HepG2 (cell line): ENCODE measurements around the gene PVR. TPM values are rescaled to one million over a fixed set of nuclear protein-coding genes. Genes with fewer than 3 reads are reported as not detected.

Experiments
- ATAC-seq: fragments of 200-7000 bp; cut with Tn5 transposase; 3 replicates; pipeline ENCODE4 v1.9.1; 2020; ENCODE audit warnings: mild to moderate bottlenecking, moderate library complexity
- BruUV-seq: library from RNA; stranded (reverse); fragments of 400-500 nt; replicated peaks from 2 replicates; lab custom pipeline; 2021; lab: Mats Ljungman, UMichigan
- CTCF ChIA-PET: fragments of 300-600 bp; formaldehyde crosslinking; extraction: SDS; loops from one replicate; lab custom pipeline; 2021; ENCODE audit warnings: low total read pairs, inconsistent platforms, low intra/inter-chr PET ratio; lab: Yijun Ruan, JAX
- POLR2A ChIA-PET: fragments of 350-600 bp; sonication (Branson Sonifier 250); formaldehyde crosslinking; loops from one replicate; lab custom pipeline; 2020; ENCODE audit warnings: antibody characterized with exemption, inconsistent platforms; lab: Yijun Ruan, JAX
- DNase-seq: peaks from one replicate; pipeline ENCODE4 v3.0.0-alpha.2; 2015; ENCODE audit warnings: low spot score
- FAIRE-seq: peaks from 3 replicates; lab custom pipeline; 2011; peaks lifted over from hg19 to GRCh38; lab: Jason Lieb, UNC
- H2AFZ ChIP-seq: one replicate; pipeline ENCODE4 v1.6.1; 2011; ENCODE audit warnings: low read length, inconsistent platforms
- H3K27ac ChIP-seq: fragments of 300-600 bp; 3 replicates; pipeline ENCODE4 v1.8.0; 2011; ENCODE audit warnings: mixed run types, mild to moderate bottlenecking, mixed read lengths, low read length, inconsistent platforms; ENCODE audit not compliant: insufficient read depth; ENCODE audit errors: extremely low read length
- H3K27me3 ChIP-seq, 2 experiments: fragments of 200-600 bp in 1 of 2; 2 replicates in 1 of 2; 3 replicates in 1 of 2; pipeline versions ENCODE4 v1.6.0 to v1.8.0; 2011; ENCODE audit warnings: low read length in 2 of 2, mild to moderate bottlenecking in 2 of 2, moderate library complexity in 2 of 2, inconsistent platforms in 1 of 2; ENCODE audit not compliant: insufficient read depth in 2 of 2, control insufficient read depth in 1 of 2
- H3K36me3 ChIP-seq, 2 experiments: fragments of 200-600 bp in 1 of 2; replicated peaks in 1 of 2; 2 replicates in 1 of 2; 3 replicates in 1 of 2; pipeline versions ENCODE4 v1.5.1 to v1.8.0; 2011; ENCODE audit warnings: low read length in 2 of 2, inconsistent platforms in 1 of 2; ENCODE audit not compliant: insufficient read depth in 2 of 2, control insufficient read depth in 1 of 2
- H3K4me1 ChIP-seq: 2 replicates; pipeline ENCODE4 v1.5.1; 2012; ENCODE audit warnings: low read length, inconsistent platforms; ENCODE audit not compliant: insufficient read depth
- H3K4me2 ChIP-seq: 2 replicates; pipeline ENCODE4 v1.6.0; 2011; ENCODE audit warnings: low read depth, low read length, inconsistent platforms
- H3K4me3 ChIP-seq, 3 experiments: fragments of 200-600 bp in 1 of 3; sonication (generic), shearing (Covaris generic) in 1 of 3; replicated peaks in 1 of 3; 2 replicates each; pipeline ENCODE4 v1.5.1; 2011 to 2016; ENCODE audit warnings: low read length in 3 of 3, inconsistent platforms in 2 of 3, low read depth in 2 of 3, mild to moderate bottlenecking in 2 of 3, control low read depth in 1 of 3, mixed read lengths in 1 of 3; ENCODE audit not compliant: insufficient read depth in 1 of 3
- H3K79me2 ChIP-seq: one replicate; pipeline ENCODE4 v1.6.1; 2011; ENCODE audit warnings: low read length, inconsistent platforms; ENCODE audit not compliant: insufficient read depth
- H3K9ac ChIP-seq: 2 replicates; pipeline ENCODE4 v1.6.0; 2011; ENCODE audit warnings: mild to moderate bottlenecking, low read depth, low read length, inconsistent platforms; ENCODE audit not compliant: insufficient read depth
- H3K9me3 ChIP-seq: 2 replicates; pipeline ENCODE4 v1.5.1; 2012; ENCODE audit warnings: mild to moderate bottlenecking, low read length
- H4K20me1 ChIP-seq: 2 replicates; pipeline ENCODE4 v1.6.0; 2011; ENCODE audit warnings: inconsistent platforms, mild to moderate bottlenecking, low read length, moderate library complexity; ENCODE audit not compliant: insufficient read depth
- ASH2L ChIP-seq: fragments of 300-600, 200-600 bp; sonication (generic); IDR thresholded peaks from 2 replicates; pipeline ENCODE4 v1.7.0; 2017; ENCODE audit warnings: low read depth, mild to moderate bottlenecking, moderate library complexity, mixed read lengths, low read length; ENCODE audit not compliant: insufficient read length
- CTCF ChIP-seq: sonication (generic); formaldehyde crosslinking; IDR thresholded peaks from 2 replicates; pipeline ENCODE4 v1.5.0; 2020; ENCODE audit warnings: mild to moderate bottlenecking, missing genetic modification reagents, moderate library complexity
- FOSL2 ChIP-seq: sonication (generic); formaldehyde crosslinking; IDR thresholded peaks from 2 replicates; pipeline ENCODE4 v1.4.0; 2020; ENCODE audit warnings: missing genetic modification reagents
- FOXO4 ChIP-seq: sonication (generic); formaldehyde crosslinking; conservative IDR thresholded peaks from 2 replicates; pipeline ENCODE4 v1.8.1; 2023; ENCODE audit warnings: missing genetic modification reagents
- HDAC6 ChIP-seq: fragments of 200-600 bp; sonication (generic); IDR thresholded peaks from 2 replicates; pipeline ENCODE4 v1.7.0; 2017; ENCODE audit warnings: mild to moderate bottlenecking, antibody characterized with exemption, low read length, low read depth
- KDM6A ChIP-seq: IDR thresholded peaks from 2 replicates; pipeline ENCODE4 v1.6.1; 2016; ENCODE audit warnings: low read depth
- SNAI1 ChIP-seq: sonication (generic); formaldehyde crosslinking; IDR thresholded peaks from 2 replicates; pipeline ENCODE4 v1.5.0; 2020; ENCODE audit warnings: mild to moderate bottlenecking, missing genetic modification reagents, borderline replicate concordance
- SP5 ChIP-seq: IDR thresholded peaks from 2 replicates; pipeline ENCODE4 v1.6.1; 2016; ENCODE audit warnings: low read depth, borderline replicate concordance
- SRY ChIP-seq: sonication (generic); formaldehyde crosslinking; IDR thresholded peaks from 2 replicates; pipeline ENCODE4 v1.8.0; 2022; ENCODE audit warnings: mild to moderate bottlenecking, missing genetic modification reagents
- YEATS2 ChIP-seq: sonication (generic); formaldehyde crosslinking; IDR thresholded peaks from 2 replicates; pipeline ENCODE4 v1.4.0; 2020; ENCODE audit warnings: missing genetic modification reagents, borderline replicate concordance
- ZBTB26 ChIP-seq: IDR thresholded peaks from 2 replicates; pipeline ENCODE4 v1.6.1; 2016; ENCODE audit warnings: missing compliant biosample characterization, missing genetic modification reagents, borderline replicate concordance
- ZFX ChIP-seq: sonication (generic); formaldehyde crosslinking; IDR thresholded peaks from 2 replicates; pipeline ENCODE4 v1.4.0; 2020; ENCODE audit warnings: mild to moderate bottlenecking, low read depth, missing genetic modification reagents, moderate library complexity
- ZSCAN20 ChIP-seq: sonication (generic); formaldehyde crosslinking; IDR thresholded peaks from 2 replicates; pipeline ENCODE4 v1.4.0; 2020; ENCODE audit warnings: missing genetic modification reagents, mild to moderate bottlenecking, borderline replicate concordance
- WGBS: methylation state at CpG from one replicate; pipeline ENCODE4 v1.1.6; 2017; ENCODE audit warnings: low lambda C conversion rate; 5-methylcytosine and 5-hydroxymethylcytosine counted together
- in situ Hi-C: cut with HindIII; loops from 2 replicates; pipeline ENCODE4 v1.10.0; 2017; ENCODE audit warnings: low pct_unique_long_range_greater_than_20kb; ENCODE audit not compliant: extremely low pct_ligation_motif_present
- intact Hi-C: fragments of 100-400 bp; cut with micrococcal nuclease; formaldehyde crosslinking; loops from one replicate; pipeline ENCODE4 v1.10.0; 2022; ENCODE audit not compliant: unreplicated experiment
- polyA plus RNA-seq, 8 experiments: library from polyadenylated mRNA; depleted of rRNA in 3 of 8; stranded (reverse) in 7 of 8; unstranded in 1 of 8; fragments of >200 nt; fragmentation: Illumina TruSeq in 4 of 8; extraction: Trizol in 4 of 8; gene quantifications; 2 replicates each; pipeline versions ENCODE4 v1.2.1 to v1.2.3, GENCODE V29; 2011 to 2016; ENCODE audit warnings: low read depth in 4 of 8, missing spikeins in 1 of 8, mixed read lengths in 1 of 8; ENCODE audit not compliant: insufficient read depth in 1 of 8
- total RNA-seq, 5 experiments: library from RNA; depleted of rRNA; stranded (reverse); fragments of >200 nt; fragmentation: Illumina TruSeq; extraction: Trizol; gene quantifications; 2 replicates each; pipeline ENCODE4 v1.2.3, GENCODE V29; 2016; ENCODE audit warnings: low read depth in 1 of 5
- TF ChIP-seq, protein P1 (sequence below): sonication (generic); formaldehyde crosslinking; IDR thresholded peaks from 2 replicates; pipeline ENCODE4 v1.8.0; 2023; ENCODE audit warnings: mild to moderate bottlenecking, missing genetic modification reagents
- TF ChIP-seq, protein P2 (sequence below): sonication (generic); formaldehyde crosslinking; IDR thresholded peaks from 2 replicates; pipeline ENCODE4 v1.5.1; 2020; ENCODE audit warnings: missing genetic modification reagents, mild to moderate bottlenecking, borderline replicate concordance

PVR gene
- total and polyA plus RNA-seq, 2 of the 13 experiments (the other 11 are each of a cell fraction or from before 2014, with no cell fraction given), result 43.4 to 46.6 TPM

- in situ Hi-C loops (loop anchor here (5.0 kb wide), 3 partner anchors 33 to 158 kb away; partner anchors contain the start of gene NECTIN2), intact Hi-C loops (loop anchor here (1.0 kb wide), 2 partner anchors 81 to 156 kb away; no protein-coding TSS in a partner anchor)
- WGBS, result 16% methylated on average over 10 of the region's 11 CpGs
- no peak overlapping the region for H3K9ac ChIP-seq
- H3K27me3 ChIP-seq, result no peaks in the 10 kb centered on the region
- no peak for FAIRE-seq
- H3K36me3 ChIP-seq, result no peaks in the 10 kb centered on the region
- H3K27ac ChIP-seq, result no peak overlapping the region
- H3K79me2 ChIP-seq, result no peaks in the 10 kb centered on the region
- H2AFZ ChIP-seq, result no peak overlapping the region
- ChIA-PET POLR2A (interaction anchor here (0.7 to 1.9 kb wide), 5 partner anchors 28 to 89 kb away, joined by 3 to 7 read pairs (median 6); no protein-coding TSS in a partner anchor), CTCF (interaction anchor here (1.1 to 4.6 kb wide), 5 partner anchors 28 to 155 kb away, joined by 3 to 34 read pairs (median 11); no protein-coding TSS in a partner anchor)
- H4K20me1 ChIP-seq, result no peaks in the 10 kb centered on the region
- no peaks in the 10 kb centered on the region for H3K9me3 ChIP-seq
- peak overlapping the region; percentile 66 for H3K4me2 ChIP-seq
- no TSS peak for BruUV-seq
- ATAC-seq, result peak; percentile 85
- peak overlapping the region in 2 of 3 experiments; percentile 18 to 52; a peak in 2 of 6 replicates for H3K4me3 ChIP-seq
- peaks cover 65% of the 10 kb centered on the region for H3K4me1 ChIP-seq
- DNase-seq, result peak; percentile 63
- TF ChIP-seq ASH2L (no peak), CTCF (CRISPR knock-in tag) (peak; percentile 97), SNAI1 (CRISPR knock-in tag) (no peak), KDM6A (no peak), ZSCAN20 (CRISPR knock-in tag) (no peak), SRY (CRISPR knock-in tag) (no peak), YEATS2 (CRISPR knock-in tag) (peak; percentile 32; the same call in 1 of the 2 replicates), HDAC6 (no peak), FOXO4 (0 out of 2 replicates have a peak, but pooled peaks have one; percentile 15), ZBTB26 (CRISPR knock-in tag) (no peak), ZFX (peak; percentile 35; the same call in 1 of the 2 replicates), FOSL2 (peak; percentile 9; the same call in 1 of the 2 replicates), SP5 (CRISPR knock-in tag) (0 out of 2 replicates have a peak, but pooled peaks have one; percentile 26)
- TF ChIP-seq, protein P1, sequence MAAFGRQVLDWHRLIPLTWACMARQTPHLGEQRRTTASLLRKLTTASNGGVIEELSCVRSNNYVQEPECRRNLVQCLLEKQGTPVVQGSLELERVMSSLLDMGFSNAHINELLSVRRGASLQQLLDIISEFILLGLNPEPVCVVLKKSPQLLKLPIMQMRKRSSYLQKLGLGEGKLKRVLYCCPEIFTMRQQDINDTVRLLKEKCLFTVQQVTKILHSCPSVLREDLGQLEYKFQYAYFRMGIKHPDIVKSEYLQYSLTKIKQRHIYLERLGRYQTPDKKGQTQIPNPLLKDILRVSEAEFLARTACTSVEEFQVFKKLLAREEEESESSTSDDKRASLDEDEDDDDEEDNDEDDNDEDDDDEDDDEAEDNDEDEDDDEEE (CRISPR knock-in tag), result peak; percentile 76; the same call in 1 of the 2 replicates
- TF ChIP-seq, protein P2, sequence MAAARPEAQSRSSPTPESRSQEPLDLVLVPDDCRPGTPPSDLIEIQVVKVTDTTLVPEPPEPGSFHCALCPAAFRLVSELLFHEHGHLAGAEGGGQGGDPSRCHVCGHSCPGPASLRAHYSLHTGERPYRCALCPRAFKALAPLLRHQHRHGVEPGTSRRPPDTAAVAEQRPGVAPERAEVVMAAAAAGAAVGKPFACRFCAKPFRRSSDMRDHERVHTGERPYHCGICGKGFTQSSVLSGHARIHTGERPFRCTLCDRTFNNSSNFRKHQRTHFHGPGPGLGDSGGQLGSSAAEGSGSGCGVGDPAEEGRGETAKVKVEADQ, result no peak
These were observed 45.8 kb downstream of the PVR start for GRCh38 chr19:44689290-44690130.
